Mesothelial cell of epicardium (in vitro differentiated cells): ENCODE results near the gene SEMA5B. TPM values are rescaled to one million over a fixed set of nuclear protein-coding genes. Genes with fewer than 3 reads are reported as not detected.

Source experiments
- DNase-seq, 2 experiments: peaks; one replicate each; pipeline ENCODE4 v3.0.0; 2021; ENCODE audit warnings: low spot score in 2 of 2; ENCODE audit not compliant: unreplicated experiment in 2 of 2
- H3K27ac Mint-ChIP-seq: 2 replicates; pipeline ENCODE4 v1.8.0; 2021; ENCODE audit warnings: mixed read lengths
- H3K27me3 Mint-ChIP-seq: 2 replicates; pipeline ENCODE4 v1.8.0; 2021; ENCODE audit warnings: low read depth, mixed read lengths
- H3K36me3 Mint-ChIP-seq: 2 replicates; pipeline ENCODE4 v1.8.0; 2021; ENCODE audit warnings: mixed read lengths
- H3K4me1 Mint-ChIP-seq: 2 replicates; pipeline ENCODE4 v1.8.0; 2021; ENCODE audit warnings: mixed read lengths
- H3K4me3 Mint-ChIP-seq: 2 replicates; pipeline ENCODE4 v1.8.0; 2021; ENCODE audit warnings: mild to moderate bottlenecking, moderate library complexity, mixed read lengths
- H3K9me3 Mint-ChIP-seq: 2 replicates; pipeline ENCODE4 v1.8.0; 2021; ENCODE audit warnings: mixed read lengths
- total RNA-seq: library from RNA; stranded (reverse); gene quantifications from 3 replicates; pipeline ENCODE4 v1.2.1, GENCODE V29; 2021
- TF ChIP-seq, protein P1 (sequence below): fragments of 200-600 bp; sonication (generic); IDR thresholded peaks from one replicate; pipeline ENCODE4 v1.5.0; 2021; ENCODE audit warnings: antibody characterized with exemption; ENCODE audit not compliant: unreplicated experiment

The SEMA5B gene
- total RNA-seq, 1 donor from 2014 or later = 0.27 TPM

DNA sequence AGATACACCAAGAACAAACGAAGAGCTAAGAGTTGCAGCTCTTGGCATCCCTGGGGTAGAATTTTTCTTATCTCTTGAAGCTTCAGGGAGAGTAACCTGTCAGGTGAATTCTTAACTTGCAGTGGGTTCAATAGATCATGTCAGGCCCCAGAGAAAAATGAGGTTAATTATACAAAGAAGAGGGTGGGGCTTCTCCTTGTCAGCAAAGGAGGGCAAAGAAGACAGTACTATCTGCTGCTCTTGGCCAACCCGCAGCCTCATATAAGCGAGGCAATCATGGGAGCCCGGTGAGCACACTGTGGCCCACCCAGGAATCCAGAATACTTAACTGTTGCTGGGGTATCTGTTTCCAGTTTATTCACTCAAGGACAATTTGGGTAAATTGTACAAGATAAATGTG lies 110.2 kb downstream of the SEMA5B start:
- Mint-ChIP-seq H3K36me3 (no peaks in the 10 kb centered on the region), H3K4me3 (no peak overlapping the region), H3K27ac (no peak overlapping the region), H3K27me3 (peaks cover 38% of the 10 kb centered on the region), H3K9me3 (no peaks in the 10 kb centered on the region), H3K4me1 (no peaks in the 10 kb centered on the region)
- no peak for DNase-seq
- TF ChIP-seq, protein P1, sequence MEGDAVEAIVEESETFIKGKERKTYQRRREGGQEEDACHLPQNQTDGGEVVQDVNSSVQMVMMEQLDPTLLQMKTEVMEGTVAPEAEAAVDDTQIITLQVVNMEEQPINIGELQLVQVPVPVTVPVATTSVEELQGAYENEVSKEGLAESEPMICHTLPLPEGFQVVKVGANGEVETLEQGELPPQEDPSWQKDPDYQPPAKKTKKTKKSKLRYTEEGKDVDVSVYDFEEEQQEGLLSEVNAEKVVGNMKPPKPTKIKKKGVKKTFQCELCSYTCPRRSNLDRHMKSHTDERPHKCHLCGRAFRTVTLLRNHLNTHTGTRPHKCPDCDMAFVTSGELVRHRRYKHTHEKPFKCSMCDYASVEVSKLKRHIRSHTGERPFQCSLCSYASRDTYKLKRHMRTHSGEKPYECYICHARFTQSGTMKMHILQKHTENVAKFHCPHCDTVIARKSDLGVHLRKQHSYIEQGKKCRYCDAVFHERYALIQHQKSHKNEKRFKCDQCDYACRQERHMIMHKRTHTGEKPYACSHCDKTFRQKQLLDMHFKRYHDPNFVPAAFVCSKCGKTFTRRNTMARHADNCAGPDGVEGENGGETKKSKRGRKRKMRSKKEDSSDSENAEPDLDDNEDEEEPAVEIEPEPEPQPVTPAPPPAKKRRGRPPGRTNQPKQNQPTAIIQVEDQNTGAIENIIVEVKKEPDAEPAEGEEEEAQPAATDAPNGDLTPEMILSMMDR = no peak

- H3K4me1 Mint-ChIP-seq = no peaks in the 10 kb centered on the region
- no peak overlapping the region for H3K4me3 Mint-ChIP-seq
- H3K36me3 Mint-ChIP-seq = no peaks in the 10 kb centered on the region
- H3K9me3 Mint-ChIP-seq = no peaks in the 10 kb centered on the region
- H3K27me3 Mint-ChIP-seq = peaks cover 38% of the 10 kb centered on the region
- no peak overlapping the region for H3K27ac Mint-ChIP-seq
- TF ChIP-seq, protein P1 = no peak
- no peak for DNase-seq
Measured at GRCh38 chr3:122916580-122916979, 111.0 kb downstream of the SEMA5B start.

GRCh38 chr3:122916084-122916483 lies 111.5 kb downstream of the SEMA5B start:
- Mint-ChIP-seq H3K27me3 (peaks cover 38% of the 10 kb centered on the region), H3K27ac (no peak overlapping the region), H3K4me1 (no peaks in the 10 kb centered on the region)

GRCh38 chr3:122915300-122916055 lies 112.1 kb downstream of the SEMA5B start:
- Mint-ChIP-seq H3K27ac (no peak overlapping the region), H3K9me3 (no peaks in the 10 kb centered on the region), H3K4me1 (no peaks in the 10 kb centered on the region), H3K27me3 (peaks cover 38% of the 10 kb centered on the region), H3K4me3 (no peak overlapping the region), H3K36me3 (no peaks in the 10 kb centered on the region)
- DNase-seq = no peak
- TF ChIP-seq, protein P1 = no peak

More at GRCh38 chr3:122916084-122916483, 111.5 kb downstream of the SEMA5B start:
- Mint-ChIP-seq H3K4me3 (no peak overlapping the region), H3K9me3 (no peaks in the 10 kb centered on the region), H3K36me3 (no peaks in the 10 kb centered on the region)
- DNase-seq = no peak
- TF ChIP-seq, protein P1 = no peak

DNA sequence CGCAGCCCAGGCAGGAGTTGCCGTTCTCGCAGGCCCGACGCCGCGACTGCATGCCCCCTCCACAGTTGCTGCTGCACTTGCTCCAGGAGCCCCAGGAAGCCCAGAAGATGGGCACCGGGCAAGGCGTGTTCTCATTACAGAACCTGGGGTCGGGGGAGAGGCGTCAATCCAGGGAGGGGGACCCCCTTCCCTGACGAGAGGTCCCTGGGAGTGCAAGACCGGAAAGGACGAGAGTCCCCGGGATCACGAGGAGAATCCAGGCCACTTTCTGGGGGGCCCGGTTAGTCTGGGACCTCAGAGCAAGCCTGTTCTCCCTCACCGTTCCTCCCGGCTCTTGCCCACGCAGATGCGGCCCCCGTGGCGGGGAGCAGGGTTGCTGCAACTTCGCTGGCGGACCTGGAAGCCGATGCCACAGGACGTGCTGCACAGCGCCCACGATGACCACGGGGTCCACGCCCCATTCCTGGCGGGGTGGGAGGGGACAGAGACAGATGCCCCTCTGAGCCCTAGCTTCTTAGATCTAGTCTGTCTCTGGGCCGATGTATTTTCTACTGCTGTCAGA lies 113.9 kb downstream of the SEMA5B start:
- H3K27ac Mint-ChIP-seq = no peak overlapping the region
- H3K9me3 Mint-ChIP-seq = no peaks in the 10 kb centered on the region
- no peak for DNase-seq
- H3K4me1 Mint-ChIP-seq = no peaks in the 10 kb centered on the region
- H3K4me3 Mint-ChIP-seq = no peak overlapping the region
- TF ChIP-seq, protein P1 = no peak
- H3K36me3 Mint-ChIP-seq = no peaks in the 10 kb centered on the region
- H3K27me3 Mint-ChIP-seq = peaks cover 31% of the 10 kb centered on the region
